ENCODE data around the gene SLC29A2. TPM values are rescaled to one million over a fixed set of nuclear protein-coding genes. Genes with fewer than 3 reads are reported as not detected.
A peak's percentile ranks its signal among the peaks of the same experiment; 100 is the strongest.

Gene SLC29A2
- total RNA-seq, 4 donors from 2014 or later: 7.5 to 32.4 (median 14.4) TPM

GRCh38 chr11:66315921-66316811, 55.4 kb downstream of the SLC29A2 start:
- in situ Hi-C loops (cut with MboI; ENCODE audit: low pct_ligation_motif_present in 1 of 4, low pct_unique_long_range_greater_than_20kb in 1 of 4, low sequenced_read_pairs in 3 of 4) (no loop called here), intact Hi-C loops (cut with DNase I; ENCODE audit: low total_unique reads) (no loop called here)
- 61% methylated on average over 41 of the region's 52 CpGs; no CpG with 5 or more reads in 1 of the 2 donors for WGBS, 2 donors (ENCODE audit: low coverage in 1 of 2)
- peak overlapping the region; percentile 25 to 44 (median 40) for H3K4me3 ChIP-seq
- no peaks in the 10 kb centered on the region for H3K27me3 ChIP-seq
- no peaks in the 10 kb centered on the region for H3K36me3 ChIP-seq
- no peak for TF ChIP-seq POLR2AphosphoS5 (IDR thresholded peaks at IDR 0.05)
- peak overlapping the region; percentile 79 to 95 (median 88) for H3K27ac ChIP-seq
- no peak for DNase-seq
- H3K4me1 ChIP-seq: peaks cover 18 to 47% (median 32%) of the 10 kb centered on the region in 4 donors
- H3K9me3 ChIP-seq: no peaks in the 10 kb centered on the region

- H3K36me3 ChIP-seq: no peaks in the 10 kb centered on the region
- DNase-seq: no peak
- TF ChIP-seq POLR2A (IDR thresholded peaks at IDR 0.05) (no peak), POLR2AphosphoS5 (IDR thresholded peaks at IDR 0.05) (no peak), EP300 (IDR thresholded peaks at IDR 0.05; ENCODE audit: low read depth) (no peak)
- intact Hi-C loops (cut with DNase I; ENCODE audit: low total_unique reads): no loop called here
- in situ Hi-C loops (cut with MboI; ENCODE audit: low pct_ligation_motif_present in 1 of 4, low pct_unique_long_range_greater_than_20kb in 1 of 4, low sequenced_read_pairs in 3 of 4): no loop called here
- H3K4me3 ChIP-seq: peak overlapping the region in 3 of 4 donors; percentile 25 to 42 (median 39)
- peaks cover 18 to 47% (median 32%) of the 10 kb centered on the region in 4 donors for H3K4me1 ChIP-seq
- H3K27ac ChIP-seq: peak overlapping the region; percentile 79 to 95 (median 88)
- H3K9me3 ChIP-seq: no peaks in the 10 kb centered on the region
- no peaks in the 10 kb centered on the region for H3K27me3 ChIP-seq
- 84% methylated on average over 10 to 14 of the region's 14 CpGs for WGBS, 2 donors (ENCODE audit: low coverage in 1 of 2)
Observed at GRCh38 chr11:66315498-66315885, 56.1 kb downstream of the SLC29A2 start.

- Histone ChIP-seq H3K9me3 (no peaks in the 10 kb centered on the region), H3K36me3 (no peaks in the 10 kb centered on the region)
Observed at GRCh38 chr11:66314561-66315497, 56.7 kb downstream of the SLC29A2 start.

GRCh38 chr11:66314186-66314501, 57.4 kb downstream of the SLC29A2 start:
- TF ChIP-seq POLR2AphosphoS5 (IDR thresholded peaks at IDR 0.05): no peak
- TF ChIP-seq CTCF (IDR thresholded peaks at IDR 0.05): no peak
- no peak for TF ChIP-seq POLR2A (IDR thresholded peaks at IDR 0.05)
- no peak for TF ChIP-seq EP300 (IDR thresholded peaks at IDR 0.05; ENCODE audit: low read depth)
- H3K27me3 ChIP-seq: no peaks in the 10 kb centered on the region
- 56% methylated on average over 1 of the region's 1 CpG; no CpG with 5 or more reads in 1 of the 2 donors for WGBS, 2 donors (ENCODE audit: low coverage in 1 of 2)
- peak overlapping the region; percentile 91 to 95 (median 94) for H3K27ac ChIP-seq
- no peaks in the 10 kb centered on the region for H3K9me3 ChIP-seq
- no peaks in the 10 kb centered on the region for H3K36me3 ChIP-seq
- H3K4me1 ChIP-seq: peaks cover 18 to 47% (median 32%) of the 10 kb centered on the region in 4 donors
- intact Hi-C loops (cut with DNase I; ENCODE audit: low total_unique reads): no loop called here
- in situ Hi-C loops (cut with MboI; ENCODE audit: low pct_ligation_motif_present in 1 of 4, low pct_unique_long_range_greater_than_20kb in 1 of 4, low sequenced_read_pairs in 3 of 4): no loop called here
- H3K4me3 ChIP-seq: no peak overlapping the region
- no peak for DNase-seq

More at GRCh38 chr11:66314561-66315497, 56.7 kb downstream of the SLC29A2 start:
- intact Hi-C loops (cut with DNase I; ENCODE audit: low total_unique reads) (no loop called here), in situ Hi-C loops (cut with MboI; ENCODE audit: low pct_ligation_motif_present in 1 of 4, low pct_unique_long_range_greater_than_20kb in 1 of 4, low sequenced_read_pairs in 3 of 4) (no loop called here)
- Histone ChIP-seq H3K4me1 (peaks cover 18 to 47% (median 32%) of the 10 kb centered on the region in 4 donors), H3K27ac (peak overlapping the region; percentile 91 to 95 (median 94)), H3K27me3 (no peaks in the 10 kb centered on the region), H3K4me3 (peak overlapping the region in 1 of 4 donors; percentile 42)
- DNase-seq: no peak
- 82% methylated on average over 15 of the region's 17 CpGs; no CpG with 5 or more reads in 1 of the 2 donors for WGBS, 2 donors (ENCODE audit: low coverage in 1 of 2)
- TF ChIP-seq POLR2A (IDR thresholded peaks at IDR 0.05): no peak
- no peak for TF ChIP-seq POLR2AphosphoS5 (IDR thresholded peaks at IDR 0.05)
- no peak for TF ChIP-seq CTCF (IDR thresholded peaks at IDR 0.05)
- TF ChIP-seq EP300 (IDR thresholded peaks at IDR 0.05; ENCODE audit: low read depth): no peak

Measured in transverse colon (tissue), 4 donors.